Measurements from ENCODE around the gene STARD3.

DNA sequence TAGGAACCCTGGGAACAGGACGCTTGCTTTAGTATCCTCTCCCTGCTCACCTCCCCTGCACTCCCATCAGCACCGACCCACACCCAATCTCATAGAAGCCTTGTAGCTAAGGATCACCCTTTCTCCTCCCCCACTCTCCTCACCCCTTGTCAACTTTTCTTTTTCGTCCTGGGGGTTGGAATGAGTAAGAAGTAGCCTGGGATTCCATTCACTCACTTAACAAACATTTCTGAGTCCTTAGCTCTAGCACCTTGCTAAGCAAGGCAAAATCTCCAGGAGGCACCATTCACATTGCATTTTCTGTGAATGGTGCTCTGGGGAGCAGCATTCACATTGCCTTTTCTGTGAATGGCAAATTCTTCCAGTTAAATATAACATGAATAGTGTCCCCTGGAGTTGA lies 52.0 kb downstream of the STARD3 start:
- TF ChIP-seq, protein P1, sequence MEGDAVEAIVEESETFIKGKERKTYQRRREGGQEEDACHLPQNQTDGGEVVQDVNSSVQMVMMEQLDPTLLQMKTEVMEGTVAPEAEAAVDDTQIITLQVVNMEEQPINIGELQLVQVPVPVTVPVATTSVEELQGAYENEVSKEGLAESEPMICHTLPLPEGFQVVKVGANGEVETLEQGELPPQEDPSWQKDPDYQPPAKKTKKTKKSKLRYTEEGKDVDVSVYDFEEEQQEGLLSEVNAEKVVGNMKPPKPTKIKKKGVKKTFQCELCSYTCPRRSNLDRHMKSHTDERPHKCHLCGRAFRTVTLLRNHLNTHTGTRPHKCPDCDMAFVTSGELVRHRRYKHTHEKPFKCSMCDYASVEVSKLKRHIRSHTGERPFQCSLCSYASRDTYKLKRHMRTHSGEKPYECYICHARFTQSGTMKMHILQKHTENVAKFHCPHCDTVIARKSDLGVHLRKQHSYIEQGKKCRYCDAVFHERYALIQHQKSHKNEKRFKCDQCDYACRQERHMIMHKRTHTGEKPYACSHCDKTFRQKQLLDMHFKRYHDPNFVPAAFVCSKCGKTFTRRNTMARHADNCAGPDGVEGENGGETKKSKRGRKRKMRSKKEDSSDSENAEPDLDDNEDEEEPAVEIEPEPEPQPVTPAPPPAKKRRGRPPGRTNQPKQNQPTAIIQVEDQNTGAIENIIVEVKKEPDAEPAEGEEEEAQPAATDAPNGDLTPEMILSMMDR (CRISPR knock-in tag; IDR thresholded peaks at IDR 0.05), result peak; percentile 57
- TF ChIP-seq, protein P2, sequence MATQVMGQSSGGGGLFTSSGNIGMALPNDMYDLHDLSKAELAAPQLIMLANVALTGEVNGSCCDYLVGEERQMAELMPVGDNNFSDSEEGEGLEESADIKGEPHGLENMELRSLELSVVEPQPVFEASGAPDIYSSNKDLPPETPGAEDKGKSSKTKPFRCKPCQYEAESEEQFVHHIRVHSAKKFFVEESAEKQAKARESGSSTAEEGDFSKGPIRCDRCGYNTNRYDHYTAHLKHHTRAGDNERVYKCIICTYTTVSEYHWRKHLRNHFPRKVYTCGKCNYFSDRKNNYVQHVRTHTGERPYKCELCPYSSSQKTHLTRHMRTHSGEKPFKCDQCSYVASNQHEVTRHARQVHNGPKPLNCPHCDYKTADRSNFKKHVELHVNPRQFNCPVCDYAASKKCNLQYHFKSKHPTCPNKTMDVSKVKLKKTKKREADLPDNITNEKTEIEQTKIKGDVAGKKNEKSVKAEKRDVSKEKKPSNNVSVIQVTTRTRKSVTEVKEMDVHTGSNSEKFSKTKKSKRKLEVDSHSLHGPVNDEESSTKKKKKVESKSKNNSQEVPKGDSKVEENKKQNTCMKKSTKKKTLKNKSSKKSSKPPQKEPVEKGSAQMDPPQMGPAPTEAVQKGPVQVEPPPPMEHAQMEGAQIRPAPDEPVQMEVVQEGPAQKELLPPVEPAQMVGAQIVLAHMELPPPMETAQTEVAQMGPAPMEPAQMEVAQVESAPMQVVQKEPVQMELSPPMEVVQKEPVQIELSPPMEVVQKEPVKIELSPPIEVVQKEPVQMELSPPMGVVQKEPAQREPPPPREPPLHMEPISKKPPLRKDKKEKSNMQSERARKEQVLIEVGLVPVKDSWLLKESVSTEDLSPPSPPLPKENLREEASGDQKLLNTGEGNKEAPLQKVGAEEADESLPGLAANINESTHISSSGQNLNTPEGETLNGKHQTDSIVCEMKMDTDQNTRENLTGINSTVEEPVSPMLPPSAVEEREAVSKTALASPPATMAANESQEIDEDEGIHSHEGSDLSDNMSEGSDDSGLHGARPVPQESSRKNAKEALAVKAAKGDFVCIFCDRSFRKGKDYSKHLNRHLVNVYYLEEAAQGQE (IDR thresholded peaks at IDR 0.05; ENCODE audit: borderline replicate concordance in 1 of 2, low read depth in 1 of 2, low read length in 2 of 2), result no peak
- no peak for TF ChIP-seq FOXM1 (CRISPR knock-in tag; IDR thresholded peaks at IDR 0.05)
- TF ChIP-seq ZNF547 (CRISPR knock-in tag; IDR thresholded peaks at IDR 0.05), result no peak
- TF ChIP-seq POLR2AphosphoS2 (IDR thresholded peaks at IDR 0.05; ENCODE audit: low read depth, low read length), result no peak
- no peak for TF ChIP-seq RFX5 (IDR thresholded peaks at IDR 0.05; ENCODE audit: low read depth, low read length)
- TF ChIP-seq, protein P3, sequence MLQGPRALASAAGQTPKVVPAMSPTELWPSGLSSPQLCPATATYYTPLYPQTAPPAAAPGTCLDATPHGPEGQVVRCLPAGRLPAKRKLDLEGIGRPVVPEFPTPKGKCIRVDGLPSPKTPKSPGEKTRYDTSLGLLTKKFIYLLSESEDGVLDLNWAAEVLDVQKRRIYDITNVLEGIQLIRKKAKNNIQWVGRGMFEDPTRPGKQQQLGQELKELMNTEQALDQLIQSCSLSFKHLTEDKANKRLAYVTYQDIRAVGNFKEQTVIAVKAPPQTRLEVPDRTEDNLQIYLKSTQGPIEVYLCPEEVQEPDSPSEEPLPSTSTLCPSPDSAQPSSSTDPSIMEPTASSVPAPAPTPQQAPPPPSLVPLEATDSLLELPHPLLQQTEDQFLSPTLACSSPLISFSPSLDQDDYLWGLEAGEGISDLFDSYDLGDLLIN (CRISPR knock-in tag; IDR thresholded peaks at IDR 0.05; ENCODE audit: borderline replicate concordance), result no peak
- TF ChIP-seq CREM (IDR thresholded peaks at IDR 0.05), result no peak
- no peak for TF ChIP-seq CREM (CRISPR knock-in tag; IDR thresholded peaks at IDR 0.05)
- no peak for TF ChIP-seq HDAC2 (CRISPR knock-in tag; IDR thresholded peaks at IDR 0.05)
- no peak for TF ChIP-seq CEBPG (CRISPR knock-in tag; IDR thresholded peaks at IDR 0.05)
- TF ChIP-seq NPAS2 (CRISPR knock-in tag; IDR thresholded peaks at IDR 0.05; ENCODE audit: borderline replicate concordance), result no peak
- TF ChIP-seq KLF16 (CRISPR knock-in tag; IDR thresholded peaks at IDR 0.05), result no peak

Measured in HepG2 (cell line).